H1 (cell line): Measurements from ENCODE around the gene SWI5. TPM values are rescaled to one million over a fixed set of nuclear protein-coding genes. Genes with fewer than 3 reads are reported as not detected.
A peak's percentile ranks its signal among the peaks of the same experiment; 100 is the strongest.

Experiments used
- CTCF ChIA-PET: fragments of 300-600 bp; sonication (Branson Sonifier 250); formaldehyde crosslinking; loops from one replicate; lab custom pipeline; 2021; ENCODE audit not compliant: partially characterized antibody; lab: Charles Lee
- POLR2A ChIA-PET: fragments of 300-600 bp; sonication (Branson Sonifier 250); formaldehyde crosslinking; loops from one replicate; lab custom pipeline; 2021; ENCODE audit warnings: inconsistent platforms; ENCODE audit not compliant: partially characterized antibody; lab: Charles Lee
- DNase-seq, 2 experiments: peaks; one replicate each; pipeline versions ENCODE4 v3.0.0 to v3.0.0-alpha.2; 2010 to 2022; ENCODE audit warnings: low spot score in 2 of 2, low read depth in 1 of 2, mixed read lengths in 1 of 2
- FAIRE-seq: peaks from 2 replicates; lab custom pipeline; 2011; peaks lifted over from hg19 to GRCh38; lab: Jason Lieb, UNC
- H2AFZ ChIP-seq: 2 replicates; pipeline ENCODE4 v1.8.1; 2012; ENCODE audit warnings: low read length, inconsistent platforms
- H2AK5ac ChIP-seq: 2 replicates; pipeline ENCODE4 v1.6.1; 2013; ENCODE audit warnings: low read depth, low read length
- H2BK120ac ChIP-seq: replicated peaks from 2 replicates; pipeline ENCODE3; 2013; ENCODE audit warnings: low read depth, low read length, inconsistent platforms
- H2BK12ac ChIP-seq: 2 replicates; pipeline ENCODE4 v1.6.1; 2013; ENCODE audit warnings: low read depth, low read length
- H2BK15ac ChIP-seq: 2 replicates; pipeline ENCODE4 v1.6.1; 2013; ENCODE audit warnings: low read length
- H2BK20ac ChIP-seq: 2 replicates; pipeline ENCODE4 v1.6.1; 2013; ENCODE audit warnings: low read length
- H2BK5ac ChIP-seq: 2 replicates; pipeline ENCODE4 v1.6.1; 2013; ENCODE audit warnings: low read depth, low read length
- H3K14ac ChIP-seq: 2 replicates; pipeline ENCODE4 v1.6.1; 2013; ENCODE audit warnings: inconsistent platforms; ENCODE audit not compliant: insufficient read length
- H3K18ac ChIP-seq: 2 replicates; pipeline ENCODE4 v1.6.1; 2013; ENCODE audit warnings: low read length; ENCODE audit errors: extremely low read depth
- H3K23ac ChIP-seq: 2 replicates; pipeline ENCODE4 v1.6.1; 2013; ENCODE audit warnings: inconsistent platforms; ENCODE audit not compliant: insufficient read length
- H3K23me2 ChIP-seq: 2 replicates; pipeline ENCODE4 v1.6.1; 2013; ENCODE audit warnings: low read depth, low read length
- H3K27ac ChIP-seq: 2 replicates; pipeline ENCODE4 v1.6.1; 2011; ENCODE audit warnings: low read depth, low read length, inconsistent platforms
- H3K27me3 ChIP-seq, 4 experiments: replicated peaks in 1 of 4; 1 replicate in 1 of 4; 2 replicates in 3 of 4; pipeline versions ENCODE4 v1.6.1 to v1.8.1; 2011 to 2013; ENCODE audit warnings: low read length in 3 of 4, mild to moderate bottlenecking in 3 of 4, inconsistent platforms in 2 of 4, mixed read lengths in 2 of 4, moderate library complexity in 1 of 4; ENCODE audit not compliant: control insufficient read depth in 3 of 4, insufficient read depth in 3 of 4; ENCODE audit errors: extremely low read depth in 1 of 4
- H3K36me3 ChIP-seq, 4 experiments: 2 replicates each; pipeline versions ENCODE4 v1.6.1 to v1.8.1; 2011 to 2013; ENCODE audit warnings: mild to moderate bottlenecking in 4 of 4, low read length in 3 of 4, moderate library complexity in 2 of 4, control low read depth in 1 of 4, inconsistent platforms in 1 of 4; ENCODE audit not compliant: insufficient read depth in 4 of 4, control insufficient read depth in 2 of 4
- H3K4ac ChIP-seq: replicated peaks from 2 replicates; pipeline ENCODE3; 2013; ENCODE audit warnings: low read length, low read depth, mixed read lengths, inconsistent platforms; ENCODE audit not compliant: insufficient read length
- H3K4me1 ChIP-seq, 4 experiments: replicated peaks in 1 of 4; 1 replicate in 1 of 4; 2 replicates in 3 of 4; pipeline versions ENCODE4 v1.6.1 to v1.8.1; 2011 to 2013; ENCODE audit warnings: low read length in 3 of 4, inconsistent platforms in 2 of 4, mixed read lengths in 1 of 4; ENCODE audit not compliant: insufficient read depth in 4 of 4, control insufficient read depth in 3 of 4
- H3K4me2 ChIP-seq, 2 experiments: 2 replicates each; pipeline versions ENCODE4 v1.6.1 to v1.8.1; 2011 to 2013; ENCODE audit warnings: low read depth in 2 of 2, low read length in 2 of 2, control low read depth in 1 of 2, inconsistent platforms in 1 of 2, mild to moderate bottlenecking in 1 of 2; ENCODE audit not compliant: insufficient read depth in 1 of 2
- H3K4me3 ChIP-seq, 4 experiments: fragments of 200-600, 300-600 bp in 1 of 4; sonication (generic), shearing (Covaris generic), sonication (Bioruptor Twin) in 1 of 4; 2 replicates each; pipeline versions ENCODE4 v1.5.1 to v1.8.1; 2011 to 2016; ENCODE audit warnings: low read length in 4 of 4, low read depth in 3 of 4, control low read depth in 2 of 4, inconsistent platforms in 2 of 4, mild to moderate bottlenecking in 2 of 4, mixed read lengths in 1 of 4, moderate library complexity in 1 of 4; ENCODE audit not compliant: insufficient read depth in 2 of 4; ENCODE audit errors: extremely low read depth in 1 of 4
- H3K56ac ChIP-seq: replicated peaks from 2 replicates; pipeline ENCODE3; 2013; ENCODE audit warnings: low read depth, mild to moderate bottlenecking, mixed read lengths, low read length, inconsistent platforms; ENCODE audit not compliant: insufficient read length
- H3K79me1 ChIP-seq: 2 replicates; pipeline ENCODE4 v1.6.1; 2013; ENCODE audit warnings: low read depth, low read length, control low read depth
- H3K79me2 ChIP-seq, 2 experiments: 2 replicates each; pipeline versions ENCODE4 v1.6.1 to v1.8.1; 2012 to 2013; ENCODE audit warnings: low read length in 2 of 2, mild to moderate bottlenecking in 2 of 2, inconsistent platforms in 1 of 2; ENCODE audit not compliant: insufficient read depth in 2 of 2, control insufficient read depth in 1 of 2
- H3K9ac ChIP-seq, 4 experiments: replicated peaks in 1 of 4; 1 replicate in 1 of 4; 2 replicates in 3 of 4; pipeline versions ENCODE4 v1.6.1 to v1.8.1; 2011 to 2013; ENCODE audit warnings: low read depth in 3 of 4, low read length in 3 of 4, control low read depth in 2 of 4, mild to moderate bottlenecking in 2 of 4, moderate library complexity in 2 of 4, inconsistent platforms in 1 of 4; ENCODE audit errors: extremely low read depth in 1 of 4
- H3K9me3 ChIP-seq, 2 experiments: 2 replicates each; pipeline versions ENCODE4 v1.6.1 to v1.8.1; 2012 to 2013; ENCODE audit warnings: mild to moderate bottlenecking in 2 of 2, moderate library complexity in 2 of 2, control low read depth in 1 of 2, inconsistent platforms in 1 of 2, low read depth in 1 of 2, low read length in 1 of 2, mixed read lengths in 1 of 2; ENCODE audit not compliant: insufficient read depth in 2 of 2
- H4K20me1 ChIP-seq, 2 experiments: replicated peaks in 1 of 2; 2 replicates each; pipeline versions ENCODE3 to v1.8.1; 2011 to 2013; ENCODE audit warnings: inconsistent platforms in 2 of 2, low read length in 2 of 2, mild to moderate bottlenecking in 1 of 2; ENCODE audit not compliant: insufficient read depth in 2 of 2, control insufficient read depth in 1 of 2
- H4K5ac ChIP-seq: 2 replicates; pipeline ENCODE4 v1.6.1; 2013; ENCODE audit warnings: low read length, low read depth, mixed read lengths, inconsistent platforms; ENCODE audit not compliant: insufficient read length
- H4K8ac ChIP-seq: 2 replicates; pipeline ENCODE4 v1.8.0; 2013; ENCODE audit warnings: mild to moderate bottlenecking, moderate library complexity, low read length, inconsistent platforms; ENCODE audit not compliant: insufficient read depth; ENCODE audit errors: extremely low read depth
- H4K91ac ChIP-seq: replicated peaks from 2 replicates; pipeline ENCODE3; 2013; ENCODE audit warnings: low read length, mixed read lengths, inconsistent platforms; ENCODE audit not compliant: insufficient read length
- CREB1 ChIP-seq: IDR thresholded peaks from 2 replicates; pipeline ENCODE4 v1.6.1; 2012; ENCODE audit warnings: inconsistent platforms
- POLR2A ChIP-seq, 2 experiments: IDR thresholded peaks; 1 replicate in 1 of 2; 2 replicates in 1 of 2; pipeline ENCODE4 v1.6.1; 2011; ENCODE audit warnings: low read depth in 2 of 2, low read length in 2 of 2, mild to moderate bottlenecking in 2 of 2; ENCODE audit errors: control extremely low read depth in 1 of 2
- WGBS, 2 experiments: shearing (Covaris generic) in 1 of 2; methylation state at CpG; one replicate each; pipeline versions ENCODE4 v1.1.6 to v1.1.7; 2013 to 2015; ENCODE audit warnings: low lambda C conversion rate in 2 of 2, mixed read lengths in 2 of 2, inconsistent platforms in 1 of 2, low coverage in 1 of 2, missing lambda C conversion rate in 1 of 2; ENCODE audit not compliant: insufficient replicate concordance in 2 of 2, insufficient coverage in 1 of 2, insufficient read length in 1 of 2; ENCODE audit errors: extremely low coverage in 1 of 2, missing lambda C conversion rate in 1 of 2; 5-methylcytosine and 5-hydroxymethylcytosine counted together
- polyA plus RNA-seq, 7 experiments: library from polyadenylated mRNA; depleted of rRNA in 3 of 7; stranded (reverse) in 5 of 7; unstranded in 2 of 7; fragments of >200 nt in 5 of 7; fragments of 200-250 nt in 2 of 7; gene quantifications; 1 replicate in 5 of 7; 2 replicates in 1 of 7; 4 replicates in 1 of 7; pipeline versions ENCODE4 v1.2.1 to v1.2.3, GENCODE V29; 2011 to 2013; ENCODE audit warnings: missing spikeins in 2 of 7, mixed read lengths in 2 of 7
- total RNA-seq: library from RNA; stranded (reverse); fragmentation: NEBNext Ultra II Directional; extraction: Animal tissue kit (Norgen Biotek cat#: 25700); gene quantifications from 2 replicates; pipeline ENCODE4 v1.2.1, GENCODE V29; 2021

The SWI5 gene
- total and polyA plus RNA-seq, 2 of the 8 experiments (the other 6 are each of a cell fraction or from before 2014, with no cell fraction given): 29.0 to 59.5 TPM

DNA sequence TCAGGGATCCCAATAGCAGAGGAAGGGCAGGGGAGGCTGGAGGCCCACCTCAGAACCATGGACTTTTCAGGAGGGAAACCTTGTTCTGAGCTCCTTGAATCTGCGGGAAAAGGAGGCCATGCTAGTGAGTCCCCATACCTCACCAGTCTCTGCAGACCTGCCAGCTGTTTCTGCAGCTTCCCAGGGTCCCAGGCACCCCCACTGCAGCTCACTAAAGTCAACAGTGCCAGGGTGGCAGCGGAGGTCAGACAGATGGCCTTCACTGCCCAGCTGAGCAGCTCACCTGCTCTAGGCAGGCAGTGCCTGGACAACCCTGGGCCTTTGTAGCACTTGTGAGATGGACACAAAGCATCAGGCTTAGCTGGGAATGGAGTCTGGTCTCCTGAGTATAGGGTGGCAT lies 59.8 kb downstream of the SWI5 start:
- Histone ChIP-seq H3K56ac (no peak overlapping the region), H3K4me3 (no peak overlapping the region), H4K8ac (no peak overlapping the region), H3K79me1 (no peaks in the 10 kb centered on the region), H2BK20ac (no peak overlapping the region), H3K4ac (no peak overlapping the region), H3K23me2 (peaks cover 2% of the 10 kb centered on the region; the same call in 1 of the 2 replicates), H3K27me3 (no peaks in the 10 kb centered on the region; a peak in 1 of 7 replicates), H2BK12ac (no peak overlapping the region), H2AFZ (no peak overlapping the region), H3K18ac (no peak overlapping the region), H4K20me1 (no peaks in the 10 kb centered on the region), H3K23ac (no peak overlapping the region), H4K5ac (no peak overlapping the region), H3K4me1 (no peaks in the 10 kb centered on the region; a peak in 1 of 7 replicates), H3K36me3 (peaks cover 0 to 9% (median 2%) of the 10 kb centered on the region in 4 experiments; a peak in 4 of 8 replicates), H2BK15ac (no peak overlapping the region), H2BK5ac (no peak overlapping the region), H2BK120ac (no peak overlapping the region), H2AK5ac (no peak overlapping the region), H3K9me3 (no peaks in the 10 kb centered on the region), H3K14ac (no peak overlapping the region), H3K79me2 (no peaks in the 10 kb centered on the region), H3K27ac (no peak overlapping the region), H3K9ac (no peak overlapping the region), H4K91ac (no peak overlapping the region), H3K4me2 (no peak overlapping the region)
- ChIA-PET POLR2A (interaction anchor here (0.9 to 3.1 kb wide), 9 partner anchors 8 to 54 kb away, joined by 3 to 13 read pairs (median 8); no protein-coding TSS in a partner anchor), CTCF (interaction anchor here (0.5 to 2.1 kb wide), 10 partner anchors 9 to 162 kb away, joined by 3 to 13 read pairs (median 4); partner anchors contain the start of gene CERCAM)
- FAIRE-seq (no peak), DNase-seq (no peak)
- 0 out of 3 replicates have a peak, but pooled peaks of 1 of the 2 experiments have one; percentile 14 for TF ChIP-seq POLR2A (IDR thresholded peaks at IDR 0.05; ENCODE audit: control extremely low read depth in 1 of 2, low read depth in 2 of 2, low read length in 2 of 2)
- TF ChIP-seq CREB1: no peak
- 89% methylated on average over 2 of the region's 2 CpGs; no CpG with 5 or more reads in 1 of the 2 experiments for WGBS, 2 experiments
